CD14-positive monocyte (primary cell): ENCODE results near the gene NFATC1. TPM values are rescaled to one million over a fixed set of nuclear protein-coding genes. Genes with fewer than 3 reads are reported as not detected.

Experiments used
- DNase-seq, 3 donors: peaks; one replicate each; pipeline ENCODE4 v3.0.0-alpha.2; 2011 to 2022
- H2AFZ ChIP-seq: 2 replicates; pipeline ENCODE4 v1.6.0; 2012; ENCODE audit warnings: mild to moderate bottlenecking, low read depth, low read length, inconsistent platforms; ENCODE audit not compliant: insufficient read depth, poor library complexity, severe bottlenecking
- H3K27ac ChIP-seq, 2 donors: 1 replicate in 1 of 2; 2 replicates in 1 of 2; pipeline ENCODE4 v1.5.1; 2012 to 2013; ENCODE audit warnings: low read length in 2 of 2, control low read depth in 1 of 2, inconsistent platforms in 1 of 2, low read depth in 1 of 2, mild to moderate bottlenecking in 1 of 2
- H3K27me3 ChIP-seq, 2 donors: one replicate each; pipeline versions ENCODE4 v1.6.0 to v1.6.1; 2011 to 2013; ENCODE audit warnings: low read length in 2 of 2; ENCODE audit not compliant: control insufficient read depth in 2 of 2, insufficient read depth in 2 of 2
- H3K36me3 ChIP-seq, 2 donors: replicated peaks in 1 of 2; 1 replicate in 1 of 2; 2 replicates in 1 of 2; pipeline versions ENCODE4 v1.5.1 to v1.6.1; 2012 to 2013; ENCODE audit warnings: low read length in 2 of 2, control low read depth in 1 of 2, inconsistent platforms in 1 of 2, mild to moderate bottlenecking in 1 of 2; ENCODE audit not compliant: insufficient read depth in 2 of 2, control insufficient read depth in 1 of 2
- H3K4me1 ChIP-seq, 2 donors: 1 replicate in 1 of 2; 2 replicates in 1 of 2; pipeline versions ENCODE4 v1.5.1 to v1.6.1; 2012 to 2013; ENCODE audit warnings: low read length in 2 of 2, control low read depth in 1 of 2, inconsistent platforms in 1 of 2, mild to moderate bottlenecking in 1 of 2, moderate library complexity in 1 of 2; ENCODE audit not compliant: insufficient read depth in 2 of 2, control insufficient read depth in 1 of 2
- H3K4me2 ChIP-seq: replicated peaks from 2 replicates; pipeline ENCODE3; 2012; ENCODE audit warnings: low read length, moderate library complexity, mild to moderate bottlenecking; ENCODE audit not compliant: poor library complexity, severe bottlenecking; ENCODE audit errors: extremely low read depth
- H3K4me3 ChIP-seq, 3 experiments: fragments of 200-600 bp in 1 of 3; sonication (generic) in 1 of 3; replicated peaks in 1 of 3; 1 replicate in 2 of 3; 2 replicates in 1 of 3; pipeline ENCODE4 v1.5.1; 2011 to 2013; ENCODE audit warnings: low read length in 3 of 3, mild to moderate bottlenecking in 3 of 3, control low read depth in 2 of 3, low read depth in 2 of 3, inconsistent platforms in 1 of 3, moderate library complexity in 1 of 3
- H3K79me2 ChIP-seq: 2 replicates; pipeline ENCODE4 v1.6.0; 2012; ENCODE audit warnings: mild to moderate bottlenecking, control low read depth, inconsistent platforms, low read length, moderate library complexity; ENCODE audit not compliant: insufficient read depth
- H3K9ac ChIP-seq: 2 replicates; pipeline ENCODE4 v1.6.0; 2017; ENCODE audit warnings: low read length, mild to moderate bottlenecking; ENCODE audit not compliant: insufficient read depth, poor library complexity, severe bottlenecking
- H3K9me3 ChIP-seq, 2 donors: replicated peaks in 1 of 2; 1 replicate in 1 of 2; 2 replicates in 1 of 2; pipeline versions ENCODE4 v1.5.1 to v1.6.1; 2012 to 2013; ENCODE audit warnings: low read length in 2 of 2, control low read depth in 1 of 2; ENCODE audit not compliant: control insufficient read depth in 1 of 2, insufficient read depth in 1 of 2
- H4K20me1 ChIP-seq: 2 replicates; pipeline ENCODE4 v1.6.0; 2012; ENCODE audit warnings: mild to moderate bottlenecking, low read length, control low read depth, moderate library complexity; ENCODE audit not compliant: insufficient read depth
- H3K27ac Mint-ChIP-seq, 7 donors: one replicate each; pipeline ENCODE4 v1.8.0; 2020; ENCODE audit warnings: mild to moderate bottlenecking in 7 of 7, mixed read lengths in 7 of 7, moderate library complexity in 6 of 7, inconsistent platforms in 2 of 7
- H3K27me3 Mint-ChIP-seq, 3 donors: one replicate each; pipeline ENCODE4 v1.8.0; 2021 to 2022; ENCODE audit warnings: low read depth in 3 of 3, mild to moderate bottlenecking in 3 of 3, mixed read lengths in 3 of 3, moderate library complexity in 3 of 3, inconsistent platforms in 1 of 3
- H3K36me3 Mint-ChIP-seq, 2 donors: one replicate each; pipeline ENCODE4 v1.8.0; 2020; ENCODE audit warnings: mixed read lengths in 2 of 2, inconsistent platforms in 1 of 2, mild to moderate bottlenecking in 1 of 2
- H3K4me1 Mint-ChIP-seq: one replicate; pipeline ENCODE4 v1.8.0; 2020; ENCODE audit warnings: mild to moderate bottlenecking, mixed read lengths
- H3K4me3 Mint-ChIP-seq, 2 donors: one replicate each; pipeline ENCODE4 v1.8.0; 2020; ENCODE audit warnings: mild to moderate bottlenecking in 2 of 2, mixed read lengths in 2 of 2, moderate library complexity in 1 of 2
- H3K9me3 Mint-ChIP-seq, 7 donors: one replicate each; pipeline ENCODE4 v1.8.0; 2020 to 2022; ENCODE audit warnings: mixed read lengths in 7 of 7, mild to moderate bottlenecking in 6 of 7, moderate library complexity in 6 of 7, inconsistent platforms in 2 of 7
- CTCF ChIP-seq: fragments of 200-600 bp; IDR thresholded peaks from one replicate; pipeline ENCODE4 v1.8.0; 2022; ENCODE audit warnings: antibody characterized with exemption, mild to moderate bottlenecking
- WGBS: methylation state at CpG from one replicate; pipeline ENCODE4 v1.1.5; 2013; ENCODE audit warnings: missing lambda C conversion rate; ENCODE audit not compliant: insufficient coverage; 5-methylcytosine and 5-hydroxymethylcytosine counted together
- intact Hi-C, 2 donors: fragments of 100-400 bp; cut with micrococcal nuclease; formaldehyde crosslinking; loops; one replicate each; pipeline versions ENCODE4 v1.15.0 to v1.15.1; 2023
- polyA plus RNA-seq, 3 donors: library from polyadenylated mRNA; depleted of rRNA in 1 of 3; unstranded in 2 of 3; stranded (reverse) in 1 of 3; fragments of 300-500 nt in 2 of 3; fragments of >200 nt in 1 of 3; fragmentation: Illumina TruSeq in 2 of 3; gene quantifications; 1 replicate in 2 of 3; 2 replicates in 1 of 3; pipeline ENCODE4 v1.2.3, GENCODE V29; 2012 to 2021

The NFATC1 gene
- polyA plus RNA-seq, 3 donors = 7.8 to 10.7 (median 8.3) TPM

GRCh38 chr18:79385326-79385707, 10.4 kb upstream of the NFATC1 start:
- no peak overlapping the region for H3K4me2 ChIP-seq
- no peak for TF ChIP-seq CTCF
- no peaks in the 10 kb centered on the region for H3K36me3 ChIP-seq
- H3K4me3 Mint-ChIP-seq = no peak overlapping the region
- peaks cover 0 to 2% of the 10 kb centered on the region in 2 donors for H3K36me3 Mint-ChIP-seq
- 67% methylated on average over 17 of the region's 17 CpGs for WGBS
- no peak overlapping the region for H3K4me3 ChIP-seq
- no peaks in the 10 kb centered on the region for H3K9me3 ChIP-seq
- peaks cover 4% of the 10 kb centered on the region for H4K20me1 ChIP-seq
- no peaks in the 10 kb centered on the region for H3K4me1 ChIP-seq
- peaks cover 0 to 4% (median 0%) of the 10 kb centered on the region in 7 donors for H3K9me3 Mint-ChIP-seq
- no peaks in the 10 kb centered on the region for H3K79me2 ChIP-seq
- H3K27me3 Mint-ChIP-seq = peaks cover 24 to 43% (median 33%) of the 10 kb centered on the region in 3 donors
- H3K27ac ChIP-seq = no peak overlapping the region
- intact Hi-C loops = loop anchor here in 1 of 2 donors (5.0 kb wide), 1 partner anchor 37 kb away; no protein-coding TSS in a partner anchor
- H3K9ac ChIP-seq = no peak overlapping the region
- no peak overlapping the region for H2AFZ ChIP-seq
- no peak overlapping the region for H3K27ac Mint-ChIP-seq
- H3K27me3 ChIP-seq = peaks cover 19 to 27% of the 10 kb centered on the region in 2 donors
- no peak for DNase-seq
- H3K4me1 Mint-ChIP-seq = no peaks in the 10 kb centered on the region

- H3K4me3 Mint-ChIP-seq = no peak overlapping the region
- no peaks in the 10 kb centered on the region for H3K4me1 Mint-ChIP-seq
- H3K9ac ChIP-seq = no peak overlapping the region
- no peak overlapping the region for H3K27ac Mint-ChIP-seq
- no peaks in the 10 kb centered on the region for H3K79me2 ChIP-seq
- H3K4me1 ChIP-seq = no peaks in the 10 kb centered on the region
- no peak for TF ChIP-seq CTCF
- peaks cover under 1 to 2% of the 10 kb centered on the region in 2 donors for H3K36me3 Mint-ChIP-seq
- H3K36me3 ChIP-seq = no peaks in the 10 kb centered on the region
- no peak for DNase-seq
- peaks cover 29 to 48% (median 38%) of the 10 kb centered on the region in 3 donors for H3K27me3 Mint-ChIP-seq
- H3K9me3 Mint-ChIP-seq = peaks cover 0 to 4% (median 0%) of the 10 kb centered on the region in 7 donors
- H3K27ac ChIP-seq = no peak overlapping the region
- no peak overlapping the region for H2AFZ ChIP-seq
- no peaks in the 10 kb centered on the region for H3K9me3 ChIP-seq
- no peak overlapping the region for H3K4me3 ChIP-seq
- H3K4me2 ChIP-seq = no peak overlapping the region
- 84% methylated on average over 18 of the region's 21 CpGs for WGBS
- H4K20me1 ChIP-seq = no peaks in the 10 kb centered on the region
- peaks cover 23 to 32% of the 10 kb centered on the region in 2 donors for H3K27me3 ChIP-seq
- intact Hi-C loops = loop anchor here in 1 of 2 donors (5.0 kb wide), 1 partner anchor 36 kb away; no protein-coding TSS in a partner anchor
These were observed 9.9 kb upstream of the NFATC1 start for GRCh38 chr18:79385708-79386341.
